HG03196 (cell line): ENCODE measurements around the gene AKAP8L.

Source experiments
- ATAC-seq: cut with Tn5 transposase; IDR thresholded peaks from one replicate; pipeline ENCODE4 v1.9.1; 2021; ENCODE audit not compliant: unreplicated experiment

AKAP8L gene, protein sequence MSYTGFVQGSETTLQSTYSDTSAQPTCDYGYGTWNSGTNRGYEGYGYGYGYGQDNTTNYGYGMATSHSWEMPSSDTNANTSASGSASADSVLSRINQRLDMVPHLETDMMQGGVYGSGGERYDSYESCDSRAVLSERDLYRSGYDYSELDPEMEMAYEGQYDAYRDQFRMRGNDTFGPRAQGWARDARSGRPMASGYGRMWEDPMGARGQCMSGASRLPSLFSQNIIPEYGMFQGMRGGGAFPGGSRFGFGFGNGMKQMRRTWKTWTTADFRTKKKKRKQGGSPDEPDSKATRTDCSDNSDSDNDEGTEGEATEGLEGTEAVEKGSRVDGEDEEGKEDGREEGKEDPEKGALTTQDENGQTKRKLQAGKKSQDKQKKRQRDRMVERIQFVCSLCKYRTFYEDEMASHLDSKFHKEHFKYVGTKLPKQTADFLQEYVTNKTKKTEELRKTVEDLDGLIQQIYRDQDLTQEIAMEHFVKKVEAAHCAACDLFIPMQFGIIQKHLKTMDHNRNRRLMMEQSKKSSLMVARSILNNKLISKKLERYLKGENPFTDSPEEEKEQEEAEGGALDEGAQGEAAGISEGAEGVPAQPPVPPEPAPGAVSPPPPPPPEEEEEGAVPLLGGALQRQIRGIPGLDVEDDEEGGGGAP

GRCh38 chr19:15418579-15419412 is at the start of gene AKAP8L:
TSS of gene AKAP8L (minus strand) at chr19:15418988. CDS start at chr19:15418923, 65 bp downstream.
- peak; percentile 85 for ATAC-seq

GRCh38 chr19:15467734-15468214 is 49.0 kb upstream of the AKAP8L start:
- no peak for ATAC-seq

- peak; percentile 58 for ATAC-seq
Measured at GRCh38 chr19:15466851-15467733, 48.3 kb upstream of the AKAP8L start.

GRCh38 chr19:15464394-15465385 is 45.9 kb upstream of the AKAP8L start, which contains the start of gene RASAL3:
TSS of gene RASAL3 (minus strand) at chr19:15464544. CDS start at chr19:15464358, 186 bp downstream.
- ATAC-seq = peak; percentile 30

DNA sequence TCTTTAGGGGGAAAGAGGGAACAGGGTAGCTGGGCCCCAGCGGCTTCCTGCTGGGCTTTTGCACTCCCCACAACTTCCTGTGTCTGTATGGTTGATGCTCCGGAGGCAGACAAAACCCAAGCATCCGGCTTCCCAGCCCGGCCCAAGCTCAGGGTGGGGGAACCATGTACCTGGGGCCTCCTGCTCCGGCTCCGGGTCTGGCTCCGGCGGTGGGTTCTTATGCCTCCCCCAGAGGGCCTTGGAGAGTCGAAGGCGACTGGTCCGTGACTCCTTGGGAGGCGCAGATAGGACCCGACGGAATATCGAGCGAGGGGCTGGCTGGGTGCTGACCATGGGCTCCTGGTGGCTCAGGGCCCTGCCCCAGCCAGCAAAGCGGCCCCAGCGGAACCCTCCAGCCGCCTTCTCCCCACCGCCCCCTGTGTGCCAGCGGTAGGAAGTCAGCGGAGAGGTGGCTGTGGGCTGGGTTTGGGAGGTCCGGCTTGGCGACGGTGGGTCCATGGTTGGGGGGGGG is 45.1 kb upstream of the AKAP8L start:
- ATAC-seq = peak; percentile 35

- ATAC-seq = no peak
Measured at GRCh38 chr19:15461694-15462093, 42.9 kb upstream of the AKAP8L start.

DNA sequence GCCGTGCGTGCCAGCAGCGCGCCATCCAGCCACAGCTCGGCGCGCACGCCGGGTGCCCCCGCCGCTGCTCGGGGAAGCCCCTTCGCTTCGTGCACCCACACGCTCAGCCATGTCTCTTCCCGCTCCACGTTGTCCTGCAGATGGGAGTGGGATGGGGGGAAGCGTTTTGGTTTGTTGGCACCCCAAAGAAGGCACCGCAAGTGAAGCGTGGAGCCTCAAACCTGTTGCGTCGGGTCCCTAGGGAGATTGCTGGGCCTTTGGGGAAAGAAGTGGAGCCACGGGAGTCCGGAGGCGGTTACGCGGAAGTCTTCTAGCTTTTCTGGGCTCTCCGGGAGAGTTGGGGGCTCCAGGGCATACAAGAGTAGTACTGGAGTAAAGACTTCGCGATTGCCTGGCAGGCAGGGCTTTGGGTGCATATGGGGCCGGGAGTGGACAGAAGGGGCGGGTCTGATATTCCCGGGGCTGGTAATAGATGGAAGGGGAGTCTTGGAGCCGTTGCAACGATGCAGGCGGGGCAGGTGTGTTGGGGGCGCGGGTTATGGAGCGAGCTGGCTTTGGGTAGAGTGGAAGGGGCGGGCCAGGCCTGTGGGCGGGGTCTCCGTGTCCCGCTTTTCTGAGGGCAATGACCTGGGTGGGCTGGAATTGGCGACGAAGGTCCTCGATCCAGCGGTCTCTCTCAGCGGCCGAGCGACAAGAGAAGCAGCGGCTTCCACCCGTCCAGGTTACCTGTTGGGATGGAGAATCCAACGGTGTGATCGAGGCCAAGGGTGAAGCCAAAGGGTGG is 39.1 kb upstream of the AKAP8L start:
- ATAC-seq = no peak

GRCh38 chr19:15456871-15457700 is 38.3 kb upstream of the AKAP8L start:
- no peak for ATAC-seq

DNA sequence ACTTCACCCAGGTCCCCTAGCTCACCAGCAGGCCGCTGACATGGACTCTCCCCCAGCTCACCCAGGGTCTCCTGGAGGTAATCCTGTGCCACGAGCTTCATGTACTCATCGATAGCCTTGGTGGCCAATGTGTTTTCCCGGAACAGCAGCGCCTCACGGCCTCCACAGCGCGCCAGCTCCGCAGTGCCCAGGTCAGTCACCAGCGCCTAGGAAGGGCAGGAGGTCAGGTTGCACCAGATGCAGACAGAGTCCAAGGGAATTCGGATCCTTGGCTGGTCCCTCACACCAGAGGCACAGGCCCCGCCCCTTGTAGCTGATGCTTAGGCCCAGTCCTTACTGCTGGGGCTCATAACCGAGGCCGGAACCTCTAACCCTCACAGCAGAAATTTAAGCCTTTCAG is 37.7 kb upstream of the AKAP8L start:
- no peak for ATAC-seq

GRCh38 chr19:15455996-15456395 is 37.2 kb upstream of the AKAP8L start:
- no peak for ATAC-seq

- ATAC-seq = no peak
Measured at GRCh38 chr19:15453906-15454860, 35.4 kb upstream of the AKAP8L start.

DNA sequence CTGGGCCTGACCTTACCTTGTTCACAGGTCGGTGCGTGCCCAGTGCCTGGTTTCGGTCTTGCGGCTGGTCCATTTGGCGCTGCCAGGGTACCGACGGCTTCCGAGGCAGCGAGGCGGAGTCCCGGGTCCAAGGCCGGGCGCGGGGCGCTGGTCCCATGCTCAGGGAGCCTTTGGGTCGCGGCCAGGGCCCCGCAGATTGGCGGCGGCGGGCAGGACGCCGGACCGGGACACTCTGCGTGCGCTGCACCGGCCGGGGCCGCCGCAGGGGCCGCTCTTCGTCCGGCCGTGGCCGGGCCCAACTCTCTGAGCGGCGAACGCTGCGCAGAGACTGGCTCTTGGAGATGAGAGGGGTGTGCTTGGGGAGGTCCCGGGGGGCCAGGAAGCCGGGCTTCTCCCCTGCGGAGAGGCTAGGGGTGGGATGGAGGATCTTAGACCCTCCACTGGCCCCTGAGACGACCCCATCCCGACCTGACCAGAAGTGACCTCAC is 34.3 kb upstream of the AKAP8L start:
- ATAC-seq = no peak

- no peak for ATAC-seq
Measured at GRCh38 chr19:15452111-15453047, 33.6 kb upstream of the AKAP8L start.

- no peak for ATAC-seq
Measured at GRCh38 chr19:15450528-15450890, 31.7 kb upstream of the AKAP8L start.
